ENCODE results near the gene SEC61A2.

- TF ChIP-seq CTCF (IDR thresholded peaks at IDR 0.05) (no peak), POLR2AphosphoS5 (IDR thresholded peaks at IDR 0.05) (no peak), POLR2A (IDR thresholded peaks at IDR 0.05) (no peak)
Observed at GRCh38 chr10:12205082-12205481, 75.6 kb downstream of the SEC61A2 start.

All from upper lobe of left lung (tissue), 4 donors.